Left lung (tissue), 10 donors: ENCODE measurements around the gene RPL19. TPM values are rescaled to one million over a fixed set of nuclear protein-coding genes. Genes with fewer than 3 reads are reported as not detected.

Experiments used
- ATAC-seq: fragments of 200-7000 bp; cut with Tn5 transposase; one replicate; pipeline ENCODE4 v1.9.1; 2020; ENCODE audit warnings: moderate library complexity
- DNase-seq, 4 donors: peaks; one replicate each; pipeline ENCODE4 v3.0.0-alpha.2; 2013 to 2020
- H3K27ac ChIP-seq, 2 donors: fragments of 200-600 bp; sonication (generic) in 1 of 2; one replicate each; pipeline versions ENCODE4 v1.5.0 to v1.8.0; 2020 to 2021
- H3K27me3 ChIP-seq, 2 donors: fragments of 200-600 bp; sonication (generic) in 1 of 2; one replicate each; pipeline versions ENCODE4 v1.5.0 to v1.8.0; 2020 to 2021
- H3K36me3 ChIP-seq, 2 donors: fragments of 200-600 bp; sonication (generic) in 1 of 2; one replicate each; pipeline versions ENCODE4 v1.5.0 to v1.8.0; 2020 to 2021
- H3K4me1 ChIP-seq, 2 donors: fragments of 200-600 bp; one replicate each; pipeline ENCODE4 v1.8.0; 2021
- H3K4me3 ChIP-seq, 2 donors: fragments of 200-600 bp; sonication (generic) in 1 of 2; one replicate each; pipeline versions ENCODE4 v1.5.0 to v1.8.0; 2020 to 2021; ENCODE audit warnings: mild to moderate bottlenecking in 1 of 2
- H3K9me3 ChIP-seq, 2 donors: fragments of 200-600 bp; sonication (generic) in 1 of 2; one replicate each; pipeline versions ENCODE4 v1.5.0 to v1.8.0; 2020 to 2021
- intact Hi-C, 2 donors: fragments of 100-400 bp; cut with DNase I; formaldehyde crosslinking; loops; one replicate each; pipeline versions ENCODE4 v1.11.2 to v1.14.2; 2022
- polyA plus RNA-seq, 6 donors: library from polyadenylated mRNA; unstranded; fragments of 120-200 nt; gene quantifications; one replicate each; pipeline ENCODE4 v1.2.1, GENCODE V29; 2013; ENCODE audit not compliant: insufficient read length in 6 of 6
- total RNA-seq, 2 donors: library from RNA; stranded (reverse); fragmentation: NEBNext Ultra II Directional; extraction: Animal tissue kit (Norgen Biotek cat#: 25700); gene quantifications; one replicate each; pipeline ENCODE4 v1.2.1, GENCODE V29; 2021
- TF ChIP-seq, protein P1 (sequence below), 2 donors: fragments of 200-600 bp; sonication (generic) in 1 of 2; IDR thresholded peaks; one replicate each; pipeline versions ENCODE4 v1.5.0 to v1.8.0; 2021; ENCODE audit warnings: antibody characterized with exemption in 2 of 2
- donor health status: DM: no; HTN: yes; CAD: no.
- donor health status: DM: no; HTN: no; CAD: no.

RPL19 gene
- total and polyA plus RNA-seq, 8 donors: 1,286 to 2,452 (median 2,096) TPM

DNA sequence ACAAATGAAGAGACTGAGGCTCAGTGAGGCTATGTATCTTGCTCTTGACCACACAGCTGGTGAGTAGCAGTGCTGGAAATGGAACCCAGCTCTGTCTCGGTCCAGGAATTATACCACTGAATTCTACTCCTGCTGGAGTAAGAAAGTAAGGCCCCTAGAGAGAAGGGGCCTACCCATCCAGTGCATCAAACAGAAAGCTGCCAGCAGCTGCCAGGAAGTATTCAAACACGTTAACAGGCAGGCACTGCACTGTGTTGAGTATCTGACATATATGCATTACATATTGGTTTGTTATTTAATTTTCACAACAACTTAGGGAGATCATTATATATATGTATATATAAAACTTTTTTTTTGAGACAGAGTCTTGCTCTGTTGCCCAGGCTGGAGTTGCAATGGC, 38.1 kb upstream of the RPL19 start:
- no peaks in the 10 kb centered on the region for H3K36me3 ChIP-seq
- H3K27me3 ChIP-seq: peaks cover 0 to 19% of the 10 kb centered on the region in 2 donors
- H3K27ac ChIP-seq: no peak overlapping the region
- TF ChIP-seq, protein P1, sequence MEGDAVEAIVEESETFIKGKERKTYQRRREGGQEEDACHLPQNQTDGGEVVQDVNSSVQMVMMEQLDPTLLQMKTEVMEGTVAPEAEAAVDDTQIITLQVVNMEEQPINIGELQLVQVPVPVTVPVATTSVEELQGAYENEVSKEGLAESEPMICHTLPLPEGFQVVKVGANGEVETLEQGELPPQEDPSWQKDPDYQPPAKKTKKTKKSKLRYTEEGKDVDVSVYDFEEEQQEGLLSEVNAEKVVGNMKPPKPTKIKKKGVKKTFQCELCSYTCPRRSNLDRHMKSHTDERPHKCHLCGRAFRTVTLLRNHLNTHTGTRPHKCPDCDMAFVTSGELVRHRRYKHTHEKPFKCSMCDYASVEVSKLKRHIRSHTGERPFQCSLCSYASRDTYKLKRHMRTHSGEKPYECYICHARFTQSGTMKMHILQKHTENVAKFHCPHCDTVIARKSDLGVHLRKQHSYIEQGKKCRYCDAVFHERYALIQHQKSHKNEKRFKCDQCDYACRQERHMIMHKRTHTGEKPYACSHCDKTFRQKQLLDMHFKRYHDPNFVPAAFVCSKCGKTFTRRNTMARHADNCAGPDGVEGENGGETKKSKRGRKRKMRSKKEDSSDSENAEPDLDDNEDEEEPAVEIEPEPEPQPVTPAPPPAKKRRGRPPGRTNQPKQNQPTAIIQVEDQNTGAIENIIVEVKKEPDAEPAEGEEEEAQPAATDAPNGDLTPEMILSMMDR (IDR thresholded peaks at IDR 0.05): no peak
- H3K4me1 ChIP-seq: peaks cover 0 to 30% of the 10 kb centered on the region in 2 donors
- DNase-seq (no peak), ATAC-seq (no peak)
- H3K9me3 ChIP-seq: no peaks in the 10 kb centered on the region
- no peak overlapping the region for H3K4me3 ChIP-seq
- intact Hi-C loops: no loop called here

DNA sequence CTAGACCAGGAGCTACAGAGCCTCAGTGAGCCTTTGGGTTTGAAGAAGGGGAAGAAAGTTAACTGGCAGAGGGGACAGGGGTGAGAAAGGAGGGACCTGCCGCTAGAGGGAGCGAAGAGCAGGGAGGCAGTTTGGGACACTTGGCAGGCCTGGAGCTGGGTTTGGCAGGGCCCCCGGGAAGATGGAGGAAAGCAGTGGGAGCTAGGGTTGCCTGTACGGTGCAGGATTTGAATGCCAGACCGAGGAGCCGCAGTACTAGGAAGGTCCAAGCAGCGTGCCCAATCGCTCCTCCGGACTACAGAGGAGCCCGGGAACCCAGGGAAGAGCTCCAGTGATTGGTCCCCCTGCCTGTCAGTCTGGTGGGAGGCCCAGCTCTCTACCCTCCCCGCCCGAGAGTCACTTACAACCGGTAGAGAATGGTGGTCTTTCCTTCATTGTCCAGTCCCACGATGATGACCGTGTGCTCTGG, 35.4 kb upstream of the RPL19 start:
- peaks cover 0 to 19% of the 10 kb centered on the region in 2 donors for H3K27me3 ChIP-seq
- intact Hi-C loops: no loop called here
- no peak overlapping the region for H3K27ac ChIP-seq
- ATAC-seq (peak; percentile 90), DNase-seq (peak; percentile 73 to 88 (median 84))
- no peaks in the 10 kb centered on the region for H3K36me3 ChIP-seq
- TF ChIP-seq, protein P1 (IDR thresholded peaks at IDR 0.05): peak; percentile 70 to 83
- H3K4me1 ChIP-seq: peaks cover 0 to 40% of the 10 kb centered on the region in 2 donors
- no peaks in the 10 kb centered on the region for H3K9me3 ChIP-seq
- H3K4me3 ChIP-seq: peak overlapping the region; percentile 38 to 40

DNA sequence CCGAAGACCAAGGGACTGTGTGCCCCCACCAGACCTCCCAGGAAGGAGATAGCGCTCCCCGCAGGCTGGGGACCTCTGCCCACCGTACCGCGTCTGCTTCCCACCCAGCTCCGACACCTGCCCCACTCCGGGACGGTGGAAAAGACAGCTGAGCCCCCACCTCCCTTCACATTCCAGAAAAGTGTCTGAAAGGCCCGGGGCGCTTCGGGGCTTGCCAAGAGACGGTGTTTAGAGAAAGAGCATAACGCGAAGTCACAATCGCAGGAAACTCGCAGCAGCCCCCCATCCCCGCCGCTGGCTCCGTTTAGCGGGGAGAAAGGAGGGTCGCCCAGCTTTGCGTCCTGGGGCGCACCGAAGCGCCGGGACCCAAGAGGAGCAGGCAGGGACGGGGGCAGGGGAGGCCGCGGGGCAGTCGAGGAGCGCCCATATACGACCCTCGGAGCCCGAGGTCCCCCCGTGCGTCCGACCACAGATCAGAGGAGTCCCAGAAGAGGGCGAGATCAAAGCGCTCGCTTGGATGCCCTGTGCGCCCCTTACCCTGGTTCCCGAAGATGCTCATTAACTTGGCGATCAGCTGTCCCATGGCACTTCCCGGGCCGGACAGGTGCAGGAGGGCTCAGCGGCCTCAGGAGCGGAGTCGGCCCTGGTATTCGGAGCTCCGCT, 34.8 kb upstream of the RPL19 start:
- ATAC-seq (no peak), DNase-seq (no peak)
- no peak overlapping the region for H3K27ac ChIP-seq
- H3K9me3 ChIP-seq: no peaks in the 10 kb centered on the region
- peak overlapping the region; percentile 38 to 40 for H3K4me3 ChIP-seq
- TF ChIP-seq, protein P1 (IDR thresholded peaks at IDR 0.05): no peak
- peaks cover 0 to 40% of the 10 kb centered on the region in 2 donors for H3K4me1 ChIP-seq
- intact Hi-C loops: no loop called here
- H3K36me3 ChIP-seq: no peaks in the 10 kb centered on the region
- H3K27me3 ChIP-seq: peaks cover 0 to 19% of the 10 kb centered on the region in 2 donors

DNA sequence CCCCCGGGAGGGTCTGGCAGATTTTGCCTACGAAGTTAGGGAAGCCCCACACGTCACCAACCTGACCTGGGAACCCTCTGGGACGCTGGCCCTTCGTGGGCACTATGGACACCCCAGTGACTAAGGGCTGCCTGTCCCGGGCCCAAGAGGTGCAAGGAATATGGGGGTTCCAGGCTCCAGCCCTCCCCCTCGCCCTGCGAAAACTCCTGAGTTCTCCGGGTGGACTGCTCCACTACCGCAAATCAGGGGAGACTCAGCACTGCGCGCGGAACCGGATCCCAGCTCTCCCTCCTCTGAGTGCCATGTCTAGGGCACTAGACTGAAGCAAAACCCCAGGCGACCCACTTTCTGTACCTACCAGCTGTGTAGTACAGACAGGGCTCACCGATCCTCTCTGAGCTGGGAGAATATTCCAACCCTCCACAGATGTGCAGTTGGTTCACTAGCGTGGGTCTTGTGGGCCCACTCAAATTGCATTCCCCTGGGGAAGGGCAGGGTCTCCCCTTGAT, 34.2 kb upstream of the RPL19 start, which contains the start of gene ARL5C:
Gene ARL5C (minus strand): TSS at position 321 of the 509 bp plus-strand sequence. CDS start 401 bp downstream, outside the sequence.
- ATAC-seq: no peak

More for the DNA sequence above, 34.2 kb upstream of the RPL19 start, which contains the start of gene ARL5C:
- H3K4me1 ChIP-seq: peaks cover 0 to 40% of the 10 kb centered on the region in 2 donors
- no peak for DNase-seq
- H3K27me3 ChIP-seq: peaks cover 0 to 19% of the 10 kb centered on the region in 2 donors
- no peaks in the 10 kb centered on the region for H3K9me3 ChIP-seq
- peak within 1 kb of the TSS; percentile 38 to 40 for H3K4me3 ChIP-seq
- no peak within 1 kb of the TSS for H3K27ac ChIP-seq
- H3K36me3 ChIP-seq: no peaks in the 10 kb centered on the region
- intact Hi-C loops: no loop called here
- TF ChIP-seq, protein P1 (IDR thresholded peaks at IDR 0.05): no peak
